ENCODE results near the gene MORF4L1.

DNA sequence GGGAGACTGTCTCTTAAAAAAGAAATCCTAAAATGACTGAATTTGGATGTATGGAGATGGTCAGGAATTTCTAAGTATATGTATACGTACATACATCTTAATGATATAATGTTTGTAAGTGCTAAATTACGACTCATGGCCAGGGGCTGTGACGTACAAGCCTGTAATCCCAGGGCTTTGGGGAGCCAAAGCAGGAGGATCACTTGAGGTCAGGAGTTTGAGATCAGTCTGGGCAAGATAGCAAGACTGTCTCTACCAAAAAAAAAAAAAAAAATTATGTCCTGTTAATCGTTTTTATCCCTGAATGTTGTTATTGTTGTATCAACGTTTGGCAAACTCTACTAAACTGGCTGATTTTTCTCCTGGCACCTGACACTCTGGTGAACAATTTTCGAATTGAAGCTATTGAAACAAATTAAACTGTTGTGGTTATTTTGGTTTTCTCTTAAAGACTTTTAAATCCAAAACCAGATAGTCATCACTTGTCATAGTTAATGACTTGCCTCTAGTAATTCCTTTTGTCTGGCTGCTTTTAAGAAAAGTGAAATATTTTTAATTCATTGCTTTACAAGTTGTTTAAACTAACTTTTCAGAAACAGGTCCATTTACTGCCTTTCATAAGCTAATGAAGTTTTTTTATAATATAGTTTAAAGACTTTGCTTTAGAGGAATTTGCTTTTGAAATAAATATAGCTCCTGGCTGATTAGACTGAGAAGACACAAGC lies 7.0 kb downstream of the MORF4L1 start:
- TF ChIP-seq, protein P1, sequence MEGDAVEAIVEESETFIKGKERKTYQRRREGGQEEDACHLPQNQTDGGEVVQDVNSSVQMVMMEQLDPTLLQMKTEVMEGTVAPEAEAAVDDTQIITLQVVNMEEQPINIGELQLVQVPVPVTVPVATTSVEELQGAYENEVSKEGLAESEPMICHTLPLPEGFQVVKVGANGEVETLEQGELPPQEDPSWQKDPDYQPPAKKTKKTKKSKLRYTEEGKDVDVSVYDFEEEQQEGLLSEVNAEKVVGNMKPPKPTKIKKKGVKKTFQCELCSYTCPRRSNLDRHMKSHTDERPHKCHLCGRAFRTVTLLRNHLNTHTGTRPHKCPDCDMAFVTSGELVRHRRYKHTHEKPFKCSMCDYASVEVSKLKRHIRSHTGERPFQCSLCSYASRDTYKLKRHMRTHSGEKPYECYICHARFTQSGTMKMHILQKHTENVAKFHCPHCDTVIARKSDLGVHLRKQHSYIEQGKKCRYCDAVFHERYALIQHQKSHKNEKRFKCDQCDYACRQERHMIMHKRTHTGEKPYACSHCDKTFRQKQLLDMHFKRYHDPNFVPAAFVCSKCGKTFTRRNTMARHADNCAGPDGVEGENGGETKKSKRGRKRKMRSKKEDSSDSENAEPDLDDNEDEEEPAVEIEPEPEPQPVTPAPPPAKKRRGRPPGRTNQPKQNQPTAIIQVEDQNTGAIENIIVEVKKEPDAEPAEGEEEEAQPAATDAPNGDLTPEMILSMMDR (conservative IDR thresholded peaks at IDR 0.05; ENCODE audit: low read depth in 2 of 2) = no peak
- TF ChIP-seq POLR2AphosphoS5 (IDR thresholded peaks at IDR 0.05; ENCODE audit: low read depth) (no peak), EZH2phosphoT487 (IDR thresholded peaks at IDR 0.05; ENCODE audit: unreplicated experiment) (no peak), JUNB (IDR thresholded peaks at IDR 0.05; ENCODE audit: unreplicated experiment) (no peak)
- TF ChIP-seq, protein P2, sequence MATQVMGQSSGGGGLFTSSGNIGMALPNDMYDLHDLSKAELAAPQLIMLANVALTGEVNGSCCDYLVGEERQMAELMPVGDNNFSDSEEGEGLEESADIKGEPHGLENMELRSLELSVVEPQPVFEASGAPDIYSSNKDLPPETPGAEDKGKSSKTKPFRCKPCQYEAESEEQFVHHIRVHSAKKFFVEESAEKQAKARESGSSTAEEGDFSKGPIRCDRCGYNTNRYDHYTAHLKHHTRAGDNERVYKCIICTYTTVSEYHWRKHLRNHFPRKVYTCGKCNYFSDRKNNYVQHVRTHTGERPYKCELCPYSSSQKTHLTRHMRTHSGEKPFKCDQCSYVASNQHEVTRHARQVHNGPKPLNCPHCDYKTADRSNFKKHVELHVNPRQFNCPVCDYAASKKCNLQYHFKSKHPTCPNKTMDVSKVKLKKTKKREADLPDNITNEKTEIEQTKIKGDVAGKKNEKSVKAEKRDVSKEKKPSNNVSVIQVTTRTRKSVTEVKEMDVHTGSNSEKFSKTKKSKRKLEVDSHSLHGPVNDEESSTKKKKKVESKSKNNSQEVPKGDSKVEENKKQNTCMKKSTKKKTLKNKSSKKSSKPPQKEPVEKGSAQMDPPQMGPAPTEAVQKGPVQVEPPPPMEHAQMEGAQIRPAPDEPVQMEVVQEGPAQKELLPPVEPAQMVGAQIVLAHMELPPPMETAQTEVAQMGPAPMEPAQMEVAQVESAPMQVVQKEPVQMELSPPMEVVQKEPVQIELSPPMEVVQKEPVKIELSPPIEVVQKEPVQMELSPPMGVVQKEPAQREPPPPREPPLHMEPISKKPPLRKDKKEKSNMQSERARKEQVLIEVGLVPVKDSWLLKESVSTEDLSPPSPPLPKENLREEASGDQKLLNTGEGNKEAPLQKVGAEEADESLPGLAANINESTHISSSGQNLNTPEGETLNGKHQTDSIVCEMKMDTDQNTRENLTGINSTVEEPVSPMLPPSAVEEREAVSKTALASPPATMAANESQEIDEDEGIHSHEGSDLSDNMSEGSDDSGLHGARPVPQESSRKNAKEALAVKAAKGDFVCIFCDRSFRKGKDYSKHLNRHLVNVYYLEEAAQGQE (IDR thresholded peaks at IDR 0.05; ENCODE audit: unreplicated experiment) = no peak
- TF ChIP-seq, protein P3, sequence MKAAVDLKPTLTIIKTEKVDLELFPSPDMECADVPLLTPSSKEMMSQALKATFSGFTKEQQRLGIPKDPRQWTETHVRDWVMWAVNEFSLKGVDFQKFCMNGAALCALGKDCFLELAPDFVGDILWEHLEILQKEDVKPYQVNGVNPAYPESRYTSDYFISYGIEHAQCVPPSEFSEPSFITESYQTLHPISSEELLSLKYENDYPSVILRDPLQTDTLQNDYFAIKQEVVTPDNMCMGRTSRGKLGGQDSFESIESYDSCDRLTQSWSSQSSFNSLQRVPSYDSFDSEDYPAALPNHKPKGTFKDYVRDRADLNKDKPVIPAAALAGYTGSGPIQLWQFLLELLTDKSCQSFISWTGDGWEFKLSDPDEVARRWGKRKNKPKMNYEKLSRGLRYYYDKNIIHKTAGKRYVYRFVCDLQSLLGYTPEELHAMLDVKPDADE (IDR thresholded peaks at IDR 0.05) = no peak

All from GM23338 (cell line).